ENCODE data around the gene FCGR3B. TPM values are rescaled to one million over a fixed set of nuclear protein-coding genes. Genes with fewer than 3 reads are reported as not detected.
"Not testable (repeated sequence)": the region's sequence is repeated elsewhere in the genome, so short reads cannot be mapped to it uniquely, and the experiment has no call there.

The FCGR3B gene
- total and polyA plus RNA-seq, 2 donors (not counting 1 experiment from before 2014, with no cell fraction given), result 0.13 TPM; not detected in 1

DNA sequence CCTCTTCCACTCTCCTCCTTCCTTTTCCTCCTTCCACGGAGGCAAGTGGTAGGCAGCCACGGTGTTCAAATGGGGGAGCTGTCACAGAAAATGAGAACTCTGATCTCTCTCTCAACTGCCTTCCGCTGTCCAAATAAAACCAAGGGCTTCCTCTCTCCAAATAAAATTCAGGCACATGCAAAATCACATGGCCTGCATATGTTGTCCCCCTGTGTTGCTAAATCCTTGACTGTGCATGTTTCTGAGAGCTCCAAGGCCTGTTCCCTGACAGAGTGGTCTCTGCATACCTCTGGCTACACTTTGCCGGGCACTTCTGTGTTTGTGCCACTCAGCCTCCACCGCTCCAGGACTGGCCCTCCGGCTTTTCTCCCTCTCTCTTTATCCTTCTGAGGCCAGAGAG, 42.4 kb downstream of the FCGR3B start:
- H3K27ac ChIP-seq (ENCODE audit: low read length in 2 of 2); POLR2A ChIA-PET; H3K4me3 ChIP-seq (ENCODE audit: control extremely low read depth in 1 of 5, extremely low read depth in 1 of 5, insufficient read depth in 1 of 5, low read depth in 2 of 5, low read length in 4 of 5); H3K4me1 ChIP-seq (ENCODE audit: control insufficient read depth in 2 of 2, insufficient read depth in 2 of 2, low read length in 2 of 2); ATAC-seq (ENCODE audit: low read depth); H3K27me3 Mint-ChIP-seq; H3K4me3 Mint-ChIP-seq; DNase-seq; intact Hi-C loops (cut with micrococcal nuclease); H3K36me3 ChIP-seq (replicated peaks in 1 of 2; ENCODE audit: control extremely low read depth in 1 of 2, control insufficient read depth in 1 of 2, extremely low read depth in 1 of 2, insufficient read depth in 2 of 2, low read length in 1 of 2); H3K4me2 ChIP-seq (replicated peaks; ENCODE audit: low read depth, low read length, poor library complexity, severe bottlenecking); H3K4me1 Mint-ChIP-seq; H3K9ac ChIP-seq (ENCODE audit: low read length); H3K27ac Mint-ChIP-seq; H3K27me3 ChIP-seq (replicated peaks in 1 of 4; ENCODE audit: control extremely low read depth in 1 of 4, control insufficient read depth in 3 of 4, insufficient read depth in 4 of 4, low read length in 3 of 4); H3K9me3 Mint-ChIP-seq (ENCODE audit: insufficient read depth); H3K79me2 ChIP-seq (ENCODE audit: control insufficient read depth, insufficient read depth, low read length); CTCF ChIA-PET; H3K9me3 ChIP-seq (ENCODE audit: control extremely low read depth in 1 of 3, control insufficient read depth in 2 of 3, insufficient read depth in 1 of 3, low read length in 2 of 3); H4K20me1 ChIP-seq (ENCODE audit: control insufficient read depth, insufficient read depth, low read length, poor library complexity, severe bottlenecking); H2AFZ ChIP-seq (ENCODE audit: insufficient read depth, low read depth, low read length, poor library complexity, severe bottlenecking): not testable (repeated sequence)
- WGBS (ENCODE audit: insufficient coverage), result no CpG with 5 or more reads among the region's 6 CpGs

GRCh38 chr1:161582882-161583281, 48.1 kb downstream of the FCGR3B start:
- H3K27ac Mint-ChIP-seq; H3K9me3 ChIP-seq (ENCODE audit: control extremely low read depth in 1 of 3, control insufficient read depth in 2 of 3, insufficient read depth in 1 of 3, low read length in 2 of 3); H3K27ac ChIP-seq (ENCODE audit: low read length in 2 of 2); H4K20me1 ChIP-seq (ENCODE audit: control insufficient read depth, insufficient read depth, low read length, poor library complexity, severe bottlenecking); H2AFZ ChIP-seq (ENCODE audit: insufficient read depth, low read depth, low read length, poor library complexity, severe bottlenecking); CTCF ChIA-PET; H3K4me1 ChIP-seq (ENCODE audit: control insufficient read depth in 2 of 2, insufficient read depth in 2 of 2, low read length in 2 of 2); intact Hi-C loops (cut with micrococcal nuclease); H3K4me2 ChIP-seq (replicated peaks; ENCODE audit: low read depth, low read length, poor library complexity, severe bottlenecking); H3K4me1 Mint-ChIP-seq; POLR2A ChIA-PET; H3K27me3 ChIP-seq (replicated peaks in 1 of 4; ENCODE audit: control extremely low read depth in 1 of 4, control insufficient read depth in 3 of 4, insufficient read depth in 4 of 4, low read length in 3 of 4); H3K9me3 Mint-ChIP-seq (ENCODE audit: insufficient read depth); ATAC-seq (ENCODE audit: low read depth); H3K27me3 Mint-ChIP-seq; H3K79me2 ChIP-seq (ENCODE audit: control insufficient read depth, insufficient read depth, low read length); H3K9ac ChIP-seq (ENCODE audit: low read length); H3K36me3 ChIP-seq (replicated peaks in 1 of 2; ENCODE audit: control extremely low read depth in 1 of 2, control insufficient read depth in 1 of 2, extremely low read depth in 1 of 2, insufficient read depth in 2 of 2, low read length in 1 of 2); H3K4me3 ChIP-seq (ENCODE audit: control extremely low read depth in 1 of 5, extremely low read depth in 1 of 5, insufficient read depth in 1 of 5, low read depth in 2 of 5, low read length in 4 of 5); DNase-seq: not testable (repeated sequence)
- peak overlapping the region; percentile 39 for H3K4me3 Mint-ChIP-seq
- no CpG with 5 or more reads among the region's 4 CpGs for WGBS (ENCODE audit: insufficient coverage)

- not testable (repeated sequence) for H3K4me3 ChIP-seq (ENCODE audit: control extremely low read depth in 1 of 5, extremely low read depth in 1 of 5, insufficient read depth in 1 of 5, low read depth in 2 of 5, low read length in 4 of 5); DNase-seq; H3K9ac ChIP-seq (ENCODE audit: low read length)
Observed at GRCh38 chr1:161580879-161581537, 50.0 kb downstream of the FCGR3B start.

GRCh38 chr1:161579856-161580507, 51.0 kb downstream of the FCGR3B start:
- not testable (repeated sequence) for H3K27ac Mint-ChIP-seq
- no CpG with 5 or more reads among the region's 8 CpGs for WGBS (ENCODE audit: insufficient coverage)

More at GRCh38 chr1:161580879-161581537, 50.0 kb downstream of the FCGR3B start:
- H2AFZ ChIP-seq (ENCODE audit: insufficient read depth, low read depth, low read length, poor library complexity, severe bottlenecking); H3K4me2 ChIP-seq (replicated peaks; ENCODE audit: low read depth, low read length, poor library complexity, severe bottlenecking); H3K4me1 Mint-ChIP-seq; H3K36me3 ChIP-seq (replicated peaks in 1 of 2; ENCODE audit: control extremely low read depth in 1 of 2, control insufficient read depth in 1 of 2, extremely low read depth in 1 of 2, insufficient read depth in 2 of 2, low read length in 1 of 2); H3K27ac ChIP-seq (ENCODE audit: low read length in 2 of 2); H3K4me1 ChIP-seq (ENCODE audit: control insufficient read depth in 2 of 2, insufficient read depth in 2 of 2, low read length in 2 of 2); H3K9me3 Mint-ChIP-seq (ENCODE audit: insufficient read depth); H3K27ac Mint-ChIP-seq; H3K79me2 ChIP-seq (ENCODE audit: control insufficient read depth, insufficient read depth, low read length); H3K9me3 ChIP-seq (ENCODE audit: control extremely low read depth in 1 of 3, control insufficient read depth in 2 of 3, insufficient read depth in 1 of 3, low read length in 2 of 3); CTCF ChIA-PET; POLR2A ChIA-PET; H4K20me1 ChIP-seq (ENCODE audit: control insufficient read depth, insufficient read depth, low read length, poor library complexity, severe bottlenecking); intact Hi-C loops (cut with micrococcal nuclease); H3K27me3 ChIP-seq (replicated peaks in 1 of 4; ENCODE audit: control extremely low read depth in 1 of 4, control insufficient read depth in 3 of 4, insufficient read depth in 4 of 4, low read length in 3 of 4); H3K4me3 Mint-ChIP-seq; H3K27me3 Mint-ChIP-seq: not testable (repeated sequence)
- no CpG with 5 or more reads among the region's 4 CpGs for WGBS (ENCODE audit: insufficient coverage)
- ATAC-seq (ENCODE audit: low read depth), result peak; percentile 81

More at GRCh38 chr1:161579856-161580507, 51.0 kb downstream of the FCGR3B start:
- CTCF ChIA-PET; H3K27me3 Mint-ChIP-seq; H3K9ac ChIP-seq (ENCODE audit: low read length); H3K9me3 ChIP-seq (ENCODE audit: control extremely low read depth in 1 of 3, control insufficient read depth in 2 of 3, insufficient read depth in 1 of 3, low read length in 2 of 3); H3K79me2 ChIP-seq (ENCODE audit: control insufficient read depth, insufficient read depth, low read length); H3K4me1 ChIP-seq (ENCODE audit: control insufficient read depth in 2 of 2, insufficient read depth in 2 of 2, low read length in 2 of 2); H3K4me3 Mint-ChIP-seq; POLR2A ChIA-PET; H3K27ac ChIP-seq (ENCODE audit: low read length in 2 of 2); H3K9me3 Mint-ChIP-seq (ENCODE audit: insufficient read depth); DNase-seq; H3K36me3 ChIP-seq (replicated peaks in 1 of 2; ENCODE audit: control extremely low read depth in 1 of 2, control insufficient read depth in 1 of 2, extremely low read depth in 1 of 2, insufficient read depth in 2 of 2, low read length in 1 of 2); H2AFZ ChIP-seq (ENCODE audit: insufficient read depth, low read depth, low read length, poor library complexity, severe bottlenecking); H3K4me3 ChIP-seq (ENCODE audit: control extremely low read depth in 1 of 5, extremely low read depth in 1 of 5, insufficient read depth in 1 of 5, low read depth in 2 of 5, low read length in 4 of 5); H3K4me2 ChIP-seq (replicated peaks; ENCODE audit: low read depth, low read length, poor library complexity, severe bottlenecking); H3K27me3 ChIP-seq (replicated peaks in 1 of 4; ENCODE audit: control extremely low read depth in 1 of 4, control insufficient read depth in 3 of 4, insufficient read depth in 4 of 4, low read length in 3 of 4); H3K4me1 Mint-ChIP-seq; H4K20me1 ChIP-seq (ENCODE audit: control insufficient read depth, insufficient read depth, low read length, poor library complexity, severe bottlenecking): not testable (repeated sequence)
- ATAC-seq (ENCODE audit: low read depth), result peak; percentile 9
- intact Hi-C loops (cut with micrococcal nuclease), result loop anchor here (10.0 kb wide), 1 partner anchor 65 kb away; no protein-coding TSS in a partner anchor
